ENCODE measurements around the gene TMTC2. TPM values are rescaled to one million over a fixed set of nuclear protein-coding genes. Genes with fewer than 3 reads are reported as not detected.
A peak's percentile ranks its signal among the peaks of the same experiment; 100 is the strongest.

TMTC2 gene
- polyA plus RNA-seq, 4 donors: 1.1 to 5.6 (median 2.7) TPM

- H3K36me3 ChIP-seq (ENCODE audit: control insufficient read depth in 3 of 3, insufficient read depth in 2 of 3, low read depth in 1 of 3, low read length in 3 of 3): peaks cover 0 to under 1% (median 0%) of the 10 kb centered on the region in 3 donors
- DNase-seq (no peak), FAIRE-seq (no peak)
- peaks cover 5% of the 10 kb centered on the region in 3 donors for H3K4me1 ChIP-seq (ENCODE audit: control insufficient read depth in 3 of 3, insufficient read depth in 2 of 3, low read depth in 1 of 3, low read length in 2 of 3)
- H3K9me3 ChIP-seq (ENCODE audit: control insufficient read depth in 2 of 2, insufficient read depth in 1 of 2, low read depth in 1 of 2, low read length in 1 of 2): no peaks in the 10 kb centered on the region
- H3K27me3 ChIP-seq (ENCODE audit: control insufficient read depth in 3 of 3, insufficient read depth in 3 of 3, low read length in 3 of 3): no peaks in the 10 kb centered on the region
- no peak overlapping the region for H3K27ac ChIP-seq (ENCODE audit: low read depth in 1 of 3, low read length in 2 of 3)
- no peak overlapping the region for H3K4me3 ChIP-seq (ENCODE audit: low read depth in 1 of 3, low read length in 3 of 3)
- 21 to 35% (median 32%) methylated on average over 1 of the region's 1 CpG for WGBS, 3 donors
These were observed 175.5 kb downstream of the TMTC2 start for GRCh38 chr12:82862069-82862841.

DNA sequence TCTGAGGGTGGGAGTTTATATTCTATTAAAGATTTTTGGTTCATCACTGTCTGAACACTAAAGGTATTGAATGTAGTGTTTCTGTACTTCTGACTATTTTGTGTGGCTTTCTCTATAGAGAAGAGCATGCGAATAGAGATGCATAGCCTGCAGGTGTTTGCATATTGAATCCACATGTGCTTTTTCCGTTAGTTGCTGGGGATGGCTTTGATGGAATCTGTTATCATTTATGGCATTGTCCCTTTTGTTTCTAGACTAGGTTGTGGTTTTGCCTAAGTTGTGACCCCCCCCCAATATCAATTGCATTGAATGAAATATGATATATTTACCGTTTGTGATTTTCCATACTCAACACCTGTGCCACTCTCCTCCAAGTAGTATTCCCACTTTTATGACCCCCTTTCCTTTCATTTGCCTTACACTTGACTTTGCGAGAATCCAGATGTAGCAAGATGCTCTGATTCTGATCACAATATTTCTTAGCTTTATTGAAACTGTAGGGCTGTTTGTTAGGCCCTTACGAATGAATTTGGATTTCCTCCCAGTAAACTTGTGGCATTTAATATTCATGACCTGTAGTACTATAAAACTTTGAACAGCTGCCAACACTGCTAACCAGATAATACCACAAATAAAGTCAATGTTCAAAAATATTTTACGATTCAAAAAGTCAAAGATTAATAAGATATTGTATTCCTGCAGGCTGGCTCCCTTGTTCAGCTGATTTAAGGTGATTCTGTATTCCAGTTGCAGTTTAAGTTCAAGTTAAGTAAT is 176.4 kb downstream of the TMTC2 start:
- Histone ChIP-seq H3K27me3 (ENCODE audit: control insufficient read depth in 3 of 3, insufficient read depth in 3 of 3, low read length in 3 of 3) (no peaks in the 10 kb centered on the region), H3K36me3 (ENCODE audit: control insufficient read depth in 3 of 3, insufficient read depth in 2 of 3, low read depth in 1 of 3, low read length in 3 of 3) (no peaks in the 10 kb centered on the region), H3K27ac (ENCODE audit: low read depth in 1 of 3, low read length in 2 of 3) (no peak overlapping the region), H3K4me3 (ENCODE audit: low read depth in 1 of 3, low read length in 3 of 3) (no peak overlapping the region), H3K4me1 (ENCODE audit: control insufficient read depth in 3 of 3, insufficient read depth in 2 of 3, low read depth in 1 of 3, low read length in 2 of 3) (peaks cover 2 to 4% (median 4%) of the 10 kb centered on the region in 3 donors), H3K9me3 (ENCODE audit: control insufficient read depth in 2 of 2, insufficient read depth in 1 of 2, low read depth in 1 of 2, low read length in 1 of 2) (no peaks in the 10 kb centered on the region)
- WGBS, 3 donors: 39 to 72% (median 53%) methylated on average over 6 of the region's 6 CpGs
- FAIRE-seq (no peak), DNase-seq (peak in 1 of 2 donors; percentile 56)

GRCh38 chr12:82866227-82866775 is 179.6 kb downstream of the TMTC2 start:
- Histone ChIP-seq H3K27ac (ENCODE audit: low read depth in 1 of 3, low read length in 2 of 3) (no peak overlapping the region), H3K27me3 (ENCODE audit: control insufficient read depth in 3 of 3, insufficient read depth in 3 of 3, low read length in 3 of 3) (no peaks in the 10 kb centered on the region), H3K36me3 (ENCODE audit: control insufficient read depth in 3 of 3, insufficient read depth in 2 of 3, low read depth in 1 of 3, low read length in 3 of 3) (no peaks in the 10 kb centered on the region), H3K9me3 (ENCODE audit: control insufficient read depth in 2 of 2, insufficient read depth in 1 of 2, low read depth in 1 of 2, low read length in 1 of 2) (no peaks in the 10 kb centered on the region), H3K4me1 (ENCODE audit: control insufficient read depth in 3 of 3, insufficient read depth in 2 of 3, low read depth in 1 of 3, low read length in 2 of 3) (peaks cover 0 to 4% (median 2%) of the 10 kb centered on the region in 3 donors), H3K4me3 (ENCODE audit: low read depth in 1 of 3, low read length in 3 of 3) (no peak overlapping the region)
- 91 to 98% (median 95%) methylated on average over 4 of the region's 4 CpGs for WGBS, 3 donors
- DNase-seq: no peak
- no peak for FAIRE-seq

GRCh38 chr12:82866946-82867345 is 180.2 kb downstream of the TMTC2 start:
- 75 to 80% (median 80%) methylated on average over 3 of the region's 3 CpGs for WGBS, 3 donors
- peaks cover 0 to 4% (median 2%) of the 10 kb centered on the region in 3 donors for H3K4me1 ChIP-seq (ENCODE audit: control insufficient read depth in 3 of 3, insufficient read depth in 2 of 3, low read depth in 1 of 3, low read length in 2 of 3)
- FAIRE-seq (no peak), DNase-seq (no peak)
- no peak overlapping the region for H3K4me3 ChIP-seq (ENCODE audit: low read depth in 1 of 3, low read length in 3 of 3)
- no peaks in the 10 kb centered on the region for H3K9me3 ChIP-seq (ENCODE audit: control insufficient read depth in 2 of 2, insufficient read depth in 1 of 2, low read depth in 1 of 2, low read length in 1 of 2)
- H3K36me3 ChIP-seq (ENCODE audit: control insufficient read depth in 3 of 3, insufficient read depth in 2 of 3, low read depth in 1 of 3, low read length in 3 of 3): no peaks in the 10 kb centered on the region
- H3K27ac ChIP-seq (ENCODE audit: low read depth in 1 of 3, low read length in 2 of 3): no peak overlapping the region
- no peaks in the 10 kb centered on the region for H3K27me3 ChIP-seq (ENCODE audit: control insufficient read depth in 3 of 3, insufficient read depth in 3 of 3, low read length in 3 of 3)

DNA sequence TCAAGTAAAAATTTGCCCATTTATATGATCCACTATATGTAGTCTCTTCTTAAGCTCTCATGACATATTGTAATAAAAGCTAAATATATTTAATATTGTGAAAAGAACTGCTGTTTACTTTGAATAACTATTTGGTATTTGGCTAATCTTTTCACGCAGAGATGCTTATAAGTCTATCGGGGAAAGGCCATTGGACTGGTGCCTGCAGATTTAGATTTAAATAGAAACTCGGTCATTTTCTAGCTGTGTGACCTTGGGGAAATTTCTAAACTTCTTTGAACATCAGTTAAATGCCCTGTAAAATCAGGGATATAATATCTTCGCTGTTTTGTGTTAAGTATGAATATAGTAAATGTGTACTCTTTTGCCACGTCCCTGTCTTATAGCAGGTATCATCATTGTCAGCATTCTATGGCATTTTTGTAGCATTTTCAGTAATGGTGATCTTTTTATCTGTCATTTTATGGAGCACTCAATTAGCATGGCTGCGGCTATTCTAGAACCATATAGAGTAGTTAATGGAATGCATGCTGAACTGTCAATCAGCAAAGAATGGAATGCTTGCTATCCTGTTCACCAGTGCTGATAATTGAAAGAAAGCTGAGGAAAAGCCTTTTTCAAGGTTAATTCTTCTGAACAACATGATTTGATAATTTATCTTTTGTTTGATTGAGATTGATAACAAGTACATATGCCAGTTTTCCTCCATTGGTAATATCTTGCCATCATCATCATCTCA is 181.2 kb downstream of the TMTC2 start:
- Histone ChIP-seq H3K27ac (ENCODE audit: low read depth in 1 of 3, low read length in 2 of 3) (no peak overlapping the region), H3K4me1 (ENCODE audit: control insufficient read depth in 3 of 3, insufficient read depth in 2 of 3, low read depth in 1 of 3, low read length in 2 of 3) (peaks cover 0 to 3% (median 2%) of the 10 kb centered on the region in 3 donors), H3K4me3 (ENCODE audit: low read depth in 1 of 3, low read length in 3 of 3) (no peak overlapping the region), H3K27me3 (ENCODE audit: control insufficient read depth in 3 of 3, insufficient read depth in 3 of 3, low read length in 3 of 3) (no peaks in the 10 kb centered on the region), H3K9me3 (ENCODE audit: control insufficient read depth in 2 of 2, insufficient read depth in 1 of 2, low read depth in 1 of 2, low read length in 1 of 2) (no peaks in the 10 kb centered on the region), H3K36me3 (ENCODE audit: control insufficient read depth in 3 of 3, insufficient read depth in 2 of 3, low read depth in 1 of 3, low read length in 3 of 3) (no peaks in the 10 kb centered on the region)
- FAIRE-seq (no peak), DNase-seq (no peak)
- WGBS, 3 donors: 77 to 85% (median 82%) methylated on average over 6 of the region's 6 CpGs

DNA sequence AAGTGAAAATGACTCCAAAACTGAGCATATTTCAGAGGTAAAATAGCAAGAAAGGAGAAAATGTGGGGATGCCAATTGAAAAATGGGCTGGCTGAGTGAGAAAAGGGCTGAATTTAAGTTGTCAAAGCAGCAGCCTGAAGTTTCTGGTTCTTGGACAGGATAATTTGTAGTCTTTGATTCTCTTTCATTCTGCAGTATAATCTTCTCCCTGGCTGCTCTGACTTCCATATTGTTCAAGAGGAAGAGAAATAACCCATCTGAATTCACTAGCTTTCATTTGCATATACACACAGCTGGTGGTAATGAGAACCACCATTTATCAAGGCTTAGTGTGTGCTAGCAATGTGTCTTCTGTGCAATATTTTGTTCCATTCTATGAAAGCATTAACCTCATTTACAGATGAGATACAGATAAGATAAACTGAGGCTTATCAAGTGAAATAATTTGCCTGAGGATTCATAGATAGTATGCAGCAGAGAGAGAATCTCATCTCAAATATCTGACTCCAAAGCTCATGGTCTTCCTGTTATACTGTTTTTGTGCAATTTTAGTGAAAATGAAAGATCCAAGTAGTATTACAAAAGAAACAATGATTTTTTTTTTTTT is 184.2 kb downstream of the TMTC2 start:
- DNase-seq: no peak
- no peaks in the 10 kb centered on the region for H3K27me3 ChIP-seq (ENCODE audit: control insufficient read depth in 3 of 3, insufficient read depth in 3 of 3, low read length in 3 of 3)
- no peak overlapping the region for H3K4me3 ChIP-seq (ENCODE audit: low read depth in 1 of 3, low read length in 3 of 3)
- no peaks in the 10 kb centered on the region for H3K9me3 ChIP-seq (ENCODE audit: control insufficient read depth in 2 of 2, insufficient read depth in 1 of 2, low read depth in 1 of 2, low read length in 1 of 2)
- H3K36me3 ChIP-seq (ENCODE audit: control insufficient read depth in 3 of 3, insufficient read depth in 2 of 3, low read depth in 1 of 3, low read length in 3 of 3): no peaks in the 10 kb centered on the region
- peaks cover 0 to 3% (median 0%) of the 10 kb centered on the region in 3 donors for H3K4me1 ChIP-seq (ENCODE audit: control insufficient read depth in 3 of 3, insufficient read depth in 2 of 3, low read depth in 1 of 3, low read length in 2 of 3)
- no peak for FAIRE-seq
- H3K27ac ChIP-seq (ENCODE audit: low read depth in 1 of 3, low read length in 2 of 3): no peak overlapping the region

DNA sequence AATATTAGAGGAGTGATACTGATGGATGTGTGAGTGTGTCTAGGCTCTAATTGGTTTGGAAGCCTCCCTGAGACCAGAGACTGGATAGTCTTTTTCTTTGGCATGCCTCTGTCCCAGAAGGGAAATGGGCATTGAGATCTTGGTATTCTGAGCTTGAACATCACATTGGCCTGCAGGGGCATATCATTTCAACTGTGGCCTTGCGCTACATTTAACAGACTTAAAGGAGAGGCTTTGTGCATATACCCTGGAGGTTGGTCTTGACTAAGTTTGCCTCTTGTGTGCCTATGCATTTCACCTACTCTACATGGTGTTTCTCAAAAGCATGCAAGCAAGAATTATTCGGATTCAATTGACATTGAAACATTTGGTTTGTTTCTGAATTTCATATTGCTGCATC is 185.4 kb downstream of the TMTC2 start:
- Histone ChIP-seq H3K4me3 (ENCODE audit: low read depth in 1 of 3, low read length in 3 of 3) (no peak overlapping the region), H3K4me1 (ENCODE audit: control insufficient read depth in 3 of 3, insufficient read depth in 2 of 3, low read depth in 1 of 3, low read length in 2 of 3) (peaks cover 0 to 3% (median 0%) of the 10 kb centered on the region in 3 donors), H3K27me3 (ENCODE audit: control insufficient read depth in 3 of 3, insufficient read depth in 3 of 3, low read length in 3 of 3) (no peaks in the 10 kb centered on the region), H3K27ac (ENCODE audit: low read depth in 1 of 3, low read length in 2 of 3) (no peak overlapping the region), H3K9me3 (ENCODE audit: control insufficient read depth in 2 of 2, insufficient read depth in 1 of 2, low read depth in 1 of 2, low read length in 1 of 2) (no peaks in the 10 kb centered on the region), H3K36me3 (ENCODE audit: control insufficient read depth in 3 of 3, insufficient read depth in 2 of 3, low read depth in 1 of 3, low read length in 3 of 3) (no peaks in the 10 kb centered on the region)
- DNase-seq: no peak
- FAIRE-seq: no peak
- 85 to 99% (median 85%) methylated on average over 2 of the region's 2 CpGs for WGBS, 3 donors

DNA sequence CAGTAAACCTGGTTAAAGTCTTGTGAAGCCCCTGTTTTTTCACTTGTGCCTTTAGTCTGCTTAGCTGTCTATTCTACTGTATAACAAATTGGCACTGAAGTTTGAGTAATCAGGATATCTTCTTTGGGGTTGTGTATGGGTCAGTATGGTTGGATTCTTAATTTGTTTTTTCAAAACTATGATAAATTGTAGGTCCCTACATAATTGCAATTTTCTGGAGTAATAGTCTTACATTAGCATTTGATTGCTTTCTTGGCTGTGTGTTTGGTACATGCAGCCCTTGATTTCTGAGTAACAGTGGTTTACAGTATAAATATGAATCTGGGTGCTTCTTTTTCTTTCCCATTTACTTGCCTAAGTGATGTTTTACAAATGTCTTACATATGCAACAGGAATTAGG is 186.6 kb downstream of the TMTC2 start:
- no peak for FAIRE-seq

More for the DNA sequence above, 186.6 kb downstream of the TMTC2 start:
- Histone ChIP-seq H3K4me1 (ENCODE audit: control insufficient read depth in 3 of 3, insufficient read depth in 2 of 3, low read depth in 1 of 3, low read length in 2 of 3) (peaks cover 0 to 3% (median 0%) of the 10 kb centered on the region in 3 donors), H3K9me3 (ENCODE audit: control insufficient read depth in 2 of 2, insufficient read depth in 1 of 2, low read depth in 1 of 2, low read length in 1 of 2) (no peaks in the 10 kb centered on the region), H3K27me3 (ENCODE audit: control insufficient read depth in 3 of 3, insufficient read depth in 3 of 3, low read length in 3 of 3) (no peaks in the 10 kb centered on the region), H3K36me3 (ENCODE audit: control insufficient read depth in 3 of 3, insufficient read depth in 2 of 3, low read depth in 1 of 3, low read length in 3 of 3) (no peaks in the 10 kb centered on the region), H3K4me3 (ENCODE audit: low read depth in 1 of 3, low read length in 3 of 3) (no peak overlapping the region), H3K27ac (ENCODE audit: low read depth in 1 of 3, low read length in 2 of 3) (no peak overlapping the region)
- DNase-seq: no peak

Measured in small intestine (tissue), 7 donors.